DMS79 (cell line): ENCODE data around the gene ZDHHC24.

Experiments used
- DNase-seq: peaks from one replicate; lab custom pipeline; 2025; lab: John Stamatoyannopoulos, UW

The ZDHHC24 gene

DNA sequence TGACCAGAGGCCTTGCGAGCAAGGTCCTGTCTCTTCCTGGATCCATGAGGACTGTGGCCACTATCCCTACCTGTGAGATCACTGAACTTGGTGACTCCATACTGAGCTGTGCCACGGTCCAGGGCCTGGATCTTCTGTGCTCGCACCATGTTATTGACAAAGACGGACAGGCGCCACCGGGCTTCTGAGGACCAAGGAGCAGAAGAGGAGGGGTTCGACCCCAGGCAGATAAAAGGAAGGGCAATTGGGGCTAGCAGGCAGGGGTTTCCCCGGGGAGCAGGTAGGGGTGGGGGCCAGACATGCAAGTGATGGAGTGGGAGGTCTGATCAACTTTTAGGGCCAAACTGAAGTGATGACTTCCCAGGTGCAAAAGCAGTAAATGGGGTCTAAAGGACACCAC lies 20.4 kb upstream of the ZDHHC24 start:
- DNase-seq = no peak

DNA sequence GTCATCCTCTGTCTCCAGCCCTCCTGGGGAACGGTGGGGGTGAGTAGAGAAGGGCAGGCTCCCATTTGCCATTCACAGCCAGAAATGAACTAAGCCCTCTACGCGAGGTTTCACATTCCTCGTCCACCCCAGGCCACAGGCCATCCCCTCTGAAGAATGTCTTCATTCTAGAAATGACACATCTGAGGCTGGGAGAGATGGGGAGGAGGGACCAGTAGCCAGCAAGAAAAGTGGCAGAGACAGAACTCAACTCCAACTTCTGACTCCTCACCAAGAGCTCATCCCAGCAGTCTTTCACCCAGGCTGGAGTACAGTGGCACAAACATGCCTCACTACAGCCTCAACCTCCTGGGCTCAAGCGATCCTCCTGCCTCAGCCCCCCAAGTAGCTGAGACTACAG lies 19.1 kb upstream of the ZDHHC24 start:
- DNase-seq = no peak

DNA sequence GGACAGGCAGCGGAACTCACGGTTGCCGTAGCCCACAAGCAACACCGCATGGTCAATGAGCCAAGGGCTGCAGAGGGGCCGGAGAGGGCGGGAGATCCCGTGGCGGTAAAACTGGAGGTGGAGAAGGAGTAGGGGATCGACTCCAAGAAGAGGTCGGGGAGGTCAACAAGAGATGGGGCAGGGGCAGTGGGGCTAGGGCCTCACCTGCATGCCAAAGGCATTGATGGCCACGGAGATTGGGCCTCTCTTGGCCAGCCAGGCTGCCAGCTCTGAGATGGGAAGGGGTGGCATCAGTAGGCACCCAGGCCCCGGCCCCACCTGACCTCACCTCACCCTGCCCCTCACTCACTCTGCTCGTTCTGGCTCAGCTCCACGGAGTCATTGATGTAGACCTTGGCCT lies 18.7 kb upstream of the ZDHHC24 start:
- no peak for DNase-seq

DNA sequence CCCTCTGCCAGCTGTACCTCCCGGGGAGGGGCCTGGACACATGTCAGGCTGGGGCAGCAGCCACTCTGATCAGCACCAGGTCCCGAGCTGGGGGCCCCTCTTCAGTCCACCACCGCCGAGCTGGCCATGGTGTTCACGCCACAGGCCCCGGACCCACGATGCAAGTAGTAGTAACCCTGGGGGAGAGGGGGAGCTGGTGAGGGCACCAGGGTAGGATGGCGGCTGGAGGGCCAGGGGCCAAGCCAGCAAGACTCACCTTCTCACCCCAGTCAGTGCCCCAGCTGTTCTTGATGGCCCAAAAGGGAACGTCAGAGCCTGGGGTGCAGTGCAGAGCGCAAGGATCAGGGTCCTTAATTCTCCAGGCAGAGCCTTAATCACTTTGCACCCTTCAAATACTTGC lies 18.0 kb upstream of the ZDHHC24 start:
- DNase-seq = no peak

DNA sequence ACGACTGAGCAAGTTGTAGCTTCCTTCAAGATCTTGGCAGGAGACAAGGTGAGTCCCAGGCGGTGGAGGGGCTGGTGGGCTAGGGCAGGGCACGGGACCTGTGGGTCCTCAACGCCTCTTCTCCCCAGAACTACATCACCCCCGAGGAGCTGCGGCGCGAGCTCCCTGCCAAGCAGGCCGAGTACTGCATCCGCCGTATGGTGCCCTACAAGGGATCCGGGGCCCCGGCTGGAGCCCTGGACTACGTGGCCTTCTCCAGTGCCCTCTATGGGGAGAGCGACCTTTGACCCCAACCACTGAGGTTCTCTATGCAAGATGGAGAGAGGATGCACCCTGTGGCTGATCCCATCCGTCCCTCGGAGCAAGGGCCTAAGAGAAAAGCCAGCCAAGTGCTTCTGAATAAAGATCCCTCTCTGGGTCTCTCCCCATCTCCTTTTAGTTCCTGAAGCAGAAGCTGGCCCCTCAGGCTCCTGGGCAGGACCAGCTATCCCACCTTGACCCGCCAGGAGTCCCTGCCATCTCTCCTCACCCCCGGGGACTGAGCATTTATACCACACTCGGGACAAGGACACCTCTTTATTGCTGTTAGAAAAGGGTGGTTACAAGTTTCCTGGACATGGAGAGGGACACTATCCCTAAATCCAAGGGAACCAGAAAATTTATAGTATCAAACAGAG lies 17.2 kb upstream of the ZDHHC24 start:
- no peak for DNase-seq

DNA sequence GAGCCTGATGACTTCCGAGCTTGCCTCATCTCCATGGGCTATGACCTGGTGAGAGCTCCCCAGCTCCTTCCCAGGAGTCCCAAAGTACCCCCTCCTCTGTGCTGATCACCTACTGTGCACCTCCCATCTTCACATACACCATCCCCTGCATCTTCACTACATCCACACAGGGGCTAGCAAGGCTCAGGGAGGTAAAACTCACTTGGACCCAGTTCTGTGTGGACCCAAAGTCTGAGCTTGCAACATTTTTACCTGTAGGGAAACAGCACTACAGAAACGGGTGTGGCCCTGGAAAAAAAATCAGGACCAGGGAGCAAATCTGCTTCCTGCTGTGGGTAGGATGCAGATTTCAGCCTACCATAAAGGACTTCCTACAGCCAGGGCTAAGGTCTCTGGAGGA lies 16.4 kb upstream of the ZDHHC24 start:
- DNase-seq = no peak

- DNase-seq = no peak
Measured at GRCh38 chr11:66561975-66562248, 16.1 kb upstream of the ZDHHC24 start.

GRCh38 chr11:66561178-66561974 lies 15.5 kb upstream of the ZDHHC24 start:
- DNase-seq = no peak

- no peak for DNase-seq
Measured at GRCh38 chr11:66559866-66560676, 14.2 kb upstream of the ZDHHC24 start.

DNA sequence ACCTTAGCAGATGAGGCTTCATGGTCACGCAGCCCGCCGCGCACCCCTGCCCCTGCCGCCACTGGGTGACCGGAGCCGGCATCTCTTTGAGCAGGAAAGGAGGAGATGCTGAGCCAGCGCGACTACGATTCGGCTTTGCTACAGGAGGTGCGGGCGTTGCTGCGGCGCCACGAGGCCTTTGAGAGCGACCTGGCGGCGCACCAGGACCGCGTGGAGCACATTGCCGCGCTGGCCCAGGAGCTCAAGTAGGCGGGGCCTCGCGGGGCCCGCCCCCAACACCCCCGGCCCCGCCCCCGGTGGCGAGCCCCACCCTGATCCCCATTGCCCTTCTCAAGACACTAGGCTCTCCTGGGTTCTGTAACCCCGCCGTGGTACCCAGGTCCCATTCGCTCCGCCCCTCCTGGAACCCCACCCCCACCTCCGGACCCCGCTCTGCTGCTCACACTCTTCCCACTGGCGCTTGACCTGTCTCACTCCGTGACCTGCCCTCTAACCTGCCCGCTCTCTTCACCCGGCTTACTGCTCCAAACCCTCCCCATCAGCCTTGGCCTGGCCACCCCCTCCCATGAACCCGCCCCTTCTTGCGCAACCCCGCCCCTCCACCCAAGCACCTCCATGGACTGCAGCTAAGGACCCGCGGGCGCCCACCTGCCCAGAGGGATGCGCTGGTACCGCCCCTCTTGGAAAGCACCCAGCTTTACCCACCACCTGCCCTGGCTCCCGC lies 13.5 kb upstream of the ZDHHC24 start:
- DNase-seq = no peak

DNA sequence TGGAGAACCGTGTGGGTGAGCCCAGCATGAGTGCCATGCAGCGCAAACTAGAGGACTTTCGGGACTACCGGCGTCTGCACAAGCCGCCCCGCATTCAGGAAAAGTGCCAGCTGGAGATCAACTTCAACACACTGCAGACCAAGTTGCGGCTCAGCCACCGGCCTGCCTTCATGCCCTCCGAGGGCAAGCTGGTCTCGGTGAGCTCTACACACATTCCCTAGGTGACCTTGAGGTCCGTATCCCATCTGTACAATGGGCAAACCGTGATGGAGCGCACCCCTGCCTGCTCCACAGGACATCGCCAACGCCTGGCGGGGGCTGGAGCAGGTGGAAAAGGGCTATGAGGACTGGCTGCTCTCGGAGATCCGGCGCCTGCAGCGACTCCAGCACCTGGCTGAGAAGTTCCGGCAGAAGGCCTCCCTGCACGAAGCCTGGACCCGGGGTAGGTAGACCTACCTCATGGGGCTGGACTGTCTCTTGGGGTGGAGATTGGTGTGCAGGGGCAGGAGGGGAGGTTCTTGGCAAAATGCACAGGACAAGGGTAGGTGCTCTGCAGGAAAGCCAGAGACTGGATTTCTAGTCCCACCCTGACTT lies 12.0 kb upstream of the ZDHHC24 start:
- DNase-seq = no peak

DNA sequence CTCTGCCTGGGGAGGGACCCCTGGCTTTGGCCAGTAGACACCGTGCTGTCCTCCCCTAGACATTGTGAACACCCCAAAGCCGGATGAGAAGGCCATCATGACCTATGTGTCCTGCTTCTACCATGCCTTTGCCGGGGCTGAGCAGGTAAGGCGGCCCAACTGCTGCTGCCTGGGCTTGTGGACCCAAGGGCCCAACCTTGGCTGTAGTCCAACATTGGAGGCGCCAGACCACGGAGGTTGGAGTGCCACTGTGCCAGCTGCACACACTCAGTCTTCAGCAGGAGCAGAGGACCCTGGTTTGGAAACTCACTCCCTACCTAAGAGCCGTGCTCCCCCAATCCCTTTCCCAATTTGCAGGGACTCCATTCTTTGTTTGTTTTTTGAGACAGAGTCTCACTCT lies 10.2 kb upstream of the ZDHHC24 start:
- DNase-seq = peak; percentile 59

DNA sequence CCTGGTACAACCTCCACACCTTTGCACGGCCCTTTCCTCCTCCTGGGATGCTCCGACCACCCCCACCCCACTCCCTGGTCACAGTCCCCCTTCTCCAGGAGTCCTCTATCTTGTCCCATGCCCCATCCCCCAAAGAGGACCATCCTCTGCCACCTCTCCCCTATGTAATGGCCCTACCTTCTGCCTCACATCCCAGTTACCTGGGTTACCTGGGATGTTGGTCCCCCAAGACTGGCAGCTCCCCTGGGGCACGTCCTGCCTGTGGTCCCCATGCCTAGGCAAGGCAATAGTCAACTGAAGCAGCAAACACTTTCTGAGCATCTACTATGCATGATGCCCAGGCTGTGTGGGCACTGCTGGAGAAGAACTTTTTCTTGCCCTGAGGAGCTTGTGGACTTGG lies 9.6 kb upstream of the ZDHHC24 start:
- no peak for DNase-seq

DNA sequence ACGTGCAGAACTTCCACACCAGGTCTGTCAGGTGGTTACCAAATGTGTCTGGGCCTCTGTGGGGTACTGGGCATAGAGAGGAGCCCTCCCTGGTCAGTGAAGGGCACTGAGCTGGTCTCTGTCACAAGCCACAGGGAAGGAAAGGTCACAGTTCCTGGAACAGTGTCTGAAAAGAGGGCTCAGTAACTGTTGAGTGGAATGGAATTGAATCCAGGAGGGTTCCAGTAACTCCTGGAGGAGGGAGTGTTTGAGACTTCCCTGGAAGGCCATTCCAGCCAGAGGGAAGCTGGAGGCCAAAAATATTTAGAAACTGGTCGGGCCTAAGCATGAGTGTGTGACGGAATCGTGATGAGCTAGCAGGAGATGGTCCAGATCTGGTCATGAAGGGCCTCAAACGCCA lies 8.8 kb upstream of the ZDHHC24 start:
- no peak for DNase-seq

GRCh38 chr11:66550887-66551286 lies 5.0 kb upstream of the ZDHHC24 start:
- no peak for DNase-seq

DNA sequence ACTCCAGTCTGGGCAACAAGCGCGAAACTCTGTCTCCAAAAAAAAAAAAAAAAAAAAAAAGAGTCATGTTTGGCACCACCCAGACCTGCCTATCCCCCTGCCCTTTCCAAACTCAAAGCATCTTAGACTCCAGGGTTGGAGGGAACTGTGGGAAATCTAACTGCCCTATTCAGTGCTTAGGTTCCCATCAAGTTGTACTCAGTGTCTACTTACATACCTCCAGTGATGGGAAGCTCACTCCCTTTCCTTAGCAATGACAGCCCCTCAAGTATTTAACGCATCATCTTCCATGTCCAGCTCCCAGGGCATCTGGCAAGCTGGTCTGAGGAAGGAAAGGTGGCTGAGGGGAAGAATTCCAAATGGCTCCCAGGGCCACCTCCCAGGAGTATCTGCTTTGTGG lies 3.8 kb upstream of the ZDHHC24 start:
- DNase-seq = no peak

- DNase-seq = no peak
Measured at GRCh38 chr11:66548774-66549630, 3.2 kb upstream of the ZDHHC24 start.

DNA sequence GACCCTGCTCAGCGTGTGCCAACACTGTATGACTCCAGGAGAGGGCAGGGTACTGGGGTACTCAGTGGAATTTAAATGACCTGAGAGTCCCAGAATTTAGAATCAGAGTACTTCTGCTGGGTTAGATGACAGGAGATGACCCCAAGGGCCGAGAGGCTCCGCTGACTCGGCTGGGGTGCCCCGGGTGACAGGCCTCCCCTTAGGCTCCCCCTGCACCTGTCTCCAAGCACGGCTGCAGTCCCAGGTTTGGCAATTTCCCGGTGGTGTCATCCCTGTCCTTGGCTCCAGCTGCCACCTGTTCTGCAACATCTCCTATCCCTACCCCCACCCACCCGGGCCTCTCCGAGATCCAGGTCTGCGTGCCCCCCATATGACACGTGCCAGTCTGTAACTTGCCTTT lies 2.2 kb upstream of the ZDHHC24 start:
- DNase-seq = no peak

- no peak for DNase-seq
Measured at GRCh38 chr11:66547662-66548009, 1.8 kb upstream of the ZDHHC24 start.

GRCh38 chr11:66546966-66547661 lies 1.3 kb upstream of the ZDHHC24 start:
- DNase-seq = no peak
